Measurements from ENCODE around the gene IFT52.

The IFT52 gene

DNA sequence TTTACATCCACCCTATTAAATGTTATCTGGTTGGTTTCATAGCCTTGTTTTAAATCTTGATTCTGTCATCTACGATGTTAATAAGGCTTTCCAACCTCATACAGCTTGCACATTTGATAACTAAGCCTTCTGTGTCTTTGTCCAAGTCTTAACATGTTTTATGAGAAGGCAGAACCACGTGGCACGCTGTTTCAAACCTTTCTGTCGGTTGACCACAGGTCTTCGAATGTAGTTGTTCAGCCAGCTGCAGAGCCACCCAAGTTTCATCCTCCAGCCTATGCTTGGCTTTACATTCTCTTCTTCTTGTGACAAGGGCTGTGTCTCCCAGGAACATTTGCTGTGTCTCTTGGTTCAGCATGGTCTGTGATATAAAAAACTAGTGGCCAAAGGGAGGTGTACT is 47.6 kb upstream of the IFT52 start:
- Histone ChIP-seq H3K4me3 (IDR thresholded peaks at IDR 0.05; ENCODE audit: insufficient read depth, low read depth, low read length) (no peak overlapping the region), H3K4me2 (peak overlapping the region; percentile 37), H3K9ac (no peak overlapping the region), H4K20me1 (ENCODE audit: insufficient read depth) (no peaks in the 10 kb centered on the region), H3K79me2 (ENCODE audit: insufficient read depth, low read depth) (no peaks in the 10 kb centered on the region), H3K27me3 (ENCODE audit: insufficient read depth, low read depth) (no peaks in the 10 kb centered on the region), H3K4me1 (ENCODE audit: low read depth, poor library complexity, severe bottlenecking) (peaks cover 35% of the 10 kb centered on the region), H3K36me3 (ENCODE audit: insufficient read depth) (no peaks in the 10 kb centered on the region), H3K27ac (peak overlapping the region; percentile 50), H2AFZ (ENCODE audit: low read depth) (0 out of 2 replicates have a peak overlapping the region, but pooled peaks have one; percentile 1)
- TF ChIP-seq, protein P1, sequence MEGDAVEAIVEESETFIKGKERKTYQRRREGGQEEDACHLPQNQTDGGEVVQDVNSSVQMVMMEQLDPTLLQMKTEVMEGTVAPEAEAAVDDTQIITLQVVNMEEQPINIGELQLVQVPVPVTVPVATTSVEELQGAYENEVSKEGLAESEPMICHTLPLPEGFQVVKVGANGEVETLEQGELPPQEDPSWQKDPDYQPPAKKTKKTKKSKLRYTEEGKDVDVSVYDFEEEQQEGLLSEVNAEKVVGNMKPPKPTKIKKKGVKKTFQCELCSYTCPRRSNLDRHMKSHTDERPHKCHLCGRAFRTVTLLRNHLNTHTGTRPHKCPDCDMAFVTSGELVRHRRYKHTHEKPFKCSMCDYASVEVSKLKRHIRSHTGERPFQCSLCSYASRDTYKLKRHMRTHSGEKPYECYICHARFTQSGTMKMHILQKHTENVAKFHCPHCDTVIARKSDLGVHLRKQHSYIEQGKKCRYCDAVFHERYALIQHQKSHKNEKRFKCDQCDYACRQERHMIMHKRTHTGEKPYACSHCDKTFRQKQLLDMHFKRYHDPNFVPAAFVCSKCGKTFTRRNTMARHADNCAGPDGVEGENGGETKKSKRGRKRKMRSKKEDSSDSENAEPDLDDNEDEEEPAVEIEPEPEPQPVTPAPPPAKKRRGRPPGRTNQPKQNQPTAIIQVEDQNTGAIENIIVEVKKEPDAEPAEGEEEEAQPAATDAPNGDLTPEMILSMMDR (conservative IDR thresholded peaks at IDR 0.05; ENCODE audit: low read depth, low read length), result no peak

DNA sequence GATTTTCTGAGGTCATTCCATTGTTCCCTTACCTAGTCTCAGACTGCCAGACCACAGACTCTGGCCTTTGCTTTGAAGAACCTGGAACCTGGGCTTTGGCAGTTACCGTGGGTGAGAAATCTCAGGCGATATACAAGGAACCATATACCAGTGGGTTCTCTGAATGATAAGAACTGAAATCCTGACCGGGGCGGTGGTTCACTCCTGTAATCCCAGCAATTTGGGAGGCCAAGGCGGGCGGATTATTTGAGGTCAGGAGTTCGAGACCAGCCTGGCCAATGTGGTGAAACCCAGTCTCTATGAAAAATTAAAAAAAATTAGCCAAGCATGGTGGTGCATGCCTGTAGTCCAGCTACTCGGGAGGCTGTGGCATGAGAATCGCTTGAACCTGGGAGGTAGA is 46.2 kb upstream of the IFT52 start:
- Histone ChIP-seq H3K4me2 (peak overlapping the region; percentile 37; the same call in 1 of the 2 replicates), H3K4me1 (ENCODE audit: low read depth, poor library complexity, severe bottlenecking) (peaks cover 30% of the 10 kb centered on the region), H3K79me2 (ENCODE audit: insufficient read depth, low read depth) (no peaks in the 10 kb centered on the region), H2AFZ (ENCODE audit: low read depth) (no peak overlapping the region), H3K9ac (no peak overlapping the region), H3K4me3 (IDR thresholded peaks at IDR 0.05; ENCODE audit: insufficient read depth, low read depth, low read length) (no peak overlapping the region), H3K27me3 (ENCODE audit: insufficient read depth, low read depth) (no peaks in the 10 kb centered on the region), H3K27ac (no peak overlapping the region; the same call in 1 of the 2 replicates), H4K20me1 (ENCODE audit: insufficient read depth) (no peaks in the 10 kb centered on the region), H3K36me3 (ENCODE audit: insufficient read depth) (no peaks in the 10 kb centered on the region)
- TF ChIP-seq, protein P1 (conservative IDR thresholded peaks at IDR 0.05; ENCODE audit: low read depth, low read length), result no peak

DNA sequence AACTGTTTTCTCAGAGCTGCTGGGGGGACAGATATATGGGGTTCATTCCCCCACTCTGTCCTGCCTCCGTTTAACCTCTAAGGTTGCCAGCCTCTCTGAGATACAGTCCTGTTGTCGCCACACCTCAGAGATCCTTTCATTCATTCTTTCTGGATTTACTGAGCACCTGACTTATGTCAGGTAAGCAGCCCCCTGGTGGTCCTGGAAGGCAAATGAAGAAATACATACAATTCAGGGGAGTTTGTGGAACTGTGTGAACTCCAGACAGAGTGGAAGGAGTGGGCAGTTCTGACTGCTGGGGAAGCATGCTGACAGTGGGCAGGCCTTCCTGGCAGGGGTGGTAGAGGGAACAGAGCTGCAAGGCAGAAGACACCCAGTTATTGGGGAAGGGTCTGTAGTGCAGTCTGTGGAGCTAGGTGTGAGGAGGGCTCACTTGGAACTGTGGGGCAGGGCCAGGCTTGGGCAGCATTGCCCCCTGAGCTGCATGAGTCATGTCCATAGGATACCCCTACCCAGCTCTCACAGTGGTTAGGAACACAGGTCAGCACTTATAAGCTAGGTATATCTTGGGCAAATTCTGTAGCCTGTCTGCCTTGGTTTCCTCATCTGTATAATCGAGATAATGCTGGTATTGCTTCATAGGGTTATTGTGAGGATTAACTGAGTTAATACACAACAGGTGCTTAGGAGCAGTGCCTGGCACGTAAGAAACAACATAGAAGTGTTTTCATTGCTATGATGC is 44.7 kb upstream of the IFT52 start:
- Histone ChIP-seq H3K79me2 (ENCODE audit: insufficient read depth, low read depth) (no peaks in the 10 kb centered on the region), H3K4me1 (ENCODE audit: low read depth, poor library complexity, severe bottlenecking) (peaks cover 30% of the 10 kb centered on the region), H4K20me1 (ENCODE audit: insufficient read depth) (no peaks in the 10 kb centered on the region), H3K9ac (no peak overlapping the region), H3K36me3 (ENCODE audit: insufficient read depth) (no peaks in the 10 kb centered on the region), H2AFZ (ENCODE audit: low read depth) (no peak overlapping the region), H3K4me3 (IDR thresholded peaks at IDR 0.05; ENCODE audit: insufficient read depth, low read depth, low read length) (no peak overlapping the region), H3K4me2 (no peak overlapping the region), H3K27me3 (ENCODE audit: insufficient read depth, low read depth) (no peaks in the 10 kb centered on the region), H3K27ac (no peak overlapping the region)
- TF ChIP-seq, protein P1 (conservative IDR thresholded peaks at IDR 0.05; ENCODE audit: low read depth, low read length), result 0 out of 2 replicates have a peak, but pooled peaks have one; percentile 22

DNA sequence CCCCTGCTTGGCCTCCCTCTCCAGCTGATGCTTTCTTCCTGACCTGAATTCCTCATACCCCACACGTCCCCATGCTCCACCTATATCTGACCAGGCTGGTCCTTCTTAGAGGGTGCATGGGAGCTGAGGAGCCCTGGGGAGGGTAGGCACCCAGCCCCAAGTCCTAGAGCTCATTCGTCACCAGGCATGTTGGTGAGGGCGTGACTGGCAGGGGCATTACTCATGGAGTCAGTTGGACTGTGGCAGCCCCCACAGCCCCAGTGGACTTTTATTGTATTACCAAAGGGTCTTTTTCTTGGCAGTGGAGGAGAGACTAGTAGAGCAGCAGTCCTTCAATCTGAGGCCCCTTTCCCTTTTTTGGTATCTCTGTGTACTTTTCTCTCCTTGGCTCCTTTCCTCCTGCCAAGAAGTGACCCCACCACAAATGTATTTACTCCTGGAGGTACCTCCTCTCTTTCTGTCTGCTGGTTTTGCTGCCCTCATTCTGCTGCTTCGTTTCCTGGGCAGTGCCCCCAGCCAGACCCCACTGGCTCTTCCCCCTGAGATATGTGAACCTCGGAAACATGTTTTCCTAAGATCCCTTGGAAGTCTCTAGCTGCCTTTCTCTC is 42.4 kb upstream of the IFT52 start:
- Histone ChIP-seq H3K4me2 (no peak overlapping the region), H3K27ac (no peak overlapping the region), H4K20me1 (ENCODE audit: insufficient read depth) (no peaks in the 10 kb centered on the region), H3K36me3 (ENCODE audit: insufficient read depth) (no peaks in the 10 kb centered on the region), H3K9ac (no peak overlapping the region), H3K4me1 (ENCODE audit: low read depth, poor library complexity, severe bottlenecking) (peaks cover 16% of the 10 kb centered on the region), H2AFZ (ENCODE audit: low read depth) (no peak overlapping the region), H3K27me3 (ENCODE audit: insufficient read depth, low read depth) (no peaks in the 10 kb centered on the region), H3K79me2 (ENCODE audit: insufficient read depth, low read depth) (no peaks in the 10 kb centered on the region), H3K4me3 (IDR thresholded peaks at IDR 0.05; ENCODE audit: insufficient read depth, low read depth, low read length) (no peak overlapping the region)
- TF ChIP-seq, protein P1 (conservative IDR thresholded peaks at IDR 0.05; ENCODE audit: low read depth, low read length), result no peak
